ENCODE measurements around the gene PLD1. TPM values are rescaled to one million over a fixed set of nuclear protein-coding genes. Genes with fewer than 3 reads are reported as not detected.
A peak's percentile ranks its signal among the peaks of the same experiment; 100 is the strongest.

PLD1 gene
- total and polyA plus RNA-seq, 3 experiments from 2014 or later = 0.59 to 14.5 (median 1.3) TPM

- no peaks in the 10 kb centered on the region for H3K36me3 Mint-ChIP-seq
- H3K9me3 ChIP-seq (ENCODE audit: low read length) = no peaks in the 10 kb centered on the region
- POLR2A ChIA-PET = no interaction called here
- no peak overlapping the region for H3K4me3 ChIP-seq (ENCODE audit: low read length)
- DNase-seq = no peak
- CTCF ChIA-PET = interaction anchor here (0.7 kb wide), 1 partner anchor 63 kb away, joined by 3 read pairs; no protein-coding TSS in a partner anchor
- H3K27ac Mint-ChIP-seq = no peak overlapping the region
- H3K4me1 ChIP-seq (ENCODE audit: insufficient read depth, low read length) = no peaks in the 10 kb centered on the region
- H3K27me3 ChIP-seq (ENCODE audit: insufficient read depth, low read length, poor library complexity, severe bottlenecking) = no peaks in the 10 kb centered on the region
- peaks cover 0 to 2% (median 0%) of the 10 kb centered on the region in 3 donors for H3K4me1 Mint-ChIP-seq
- peaks cover 0 to 22% of the 10 kb centered on the region in 2 donors for H3K27me3 Mint-ChIP-seq
- no peaks in the 10 kb centered on the region for H3K36me3 ChIP-seq (ENCODE audit: insufficient read depth, low read length)
- H3K9me3 Mint-ChIP-seq = no peaks in the 10 kb centered on the region
- no peak overlapping the region for H3K4me3 Mint-ChIP-seq
- H3K27ac ChIP-seq (ENCODE audit: low read depth, low read length) = no peak overlapping the region
These were observed 24.1 kb upstream of the PLD1 start for GRCh38 chr3:171834461-171834801.

GRCh38 chr3:171833789-171834460, 23.6 kb upstream of the PLD1 start:
- H3K27ac ChIP-seq (ENCODE audit: low read depth, low read length) = no peak overlapping the region
- H3K4me3 Mint-ChIP-seq = no peak overlapping the region
- CTCF ChIA-PET = interaction anchor here (0.7 kb wide), 1 partner anchor 62 kb away, joined by 3 read pairs; no protein-coding TSS in a partner anchor
- POLR2A ChIA-PET = no interaction called here
- H3K27me3 Mint-ChIP-seq = peaks cover 0 to 22% of the 10 kb centered on the region in 2 donors
- no peaks in the 10 kb centered on the region for H3K36me3 ChIP-seq (ENCODE audit: insufficient read depth, low read length)
- no peaks in the 10 kb centered on the region for H3K4me1 ChIP-seq (ENCODE audit: insufficient read depth, low read length)
- no peak overlapping the region for H3K27ac Mint-ChIP-seq
- no peaks in the 10 kb centered on the region for H3K36me3 Mint-ChIP-seq
- no peaks in the 10 kb centered on the region for H3K9me3 Mint-ChIP-seq
- no peak overlapping the region for H3K4me3 ChIP-seq (ENCODE audit: low read length)
- no peaks in the 10 kb centered on the region for H3K27me3 ChIP-seq (ENCODE audit: insufficient read depth, low read length, poor library complexity, severe bottlenecking)
- no peaks in the 10 kb centered on the region for H3K9me3 ChIP-seq (ENCODE audit: low read length)
- DNase-seq = no peak
- peaks cover 0 to 2% (median 1%) of the 10 kb centered on the region in 3 donors for H3K4me1 Mint-ChIP-seq

GRCh38 chr3:171832989-171833388, 22.7 kb upstream of the PLD1 start:
- Histone ChIP-seq H3K27ac (ENCODE audit: low read depth, low read length) (no peak overlapping the region), H3K4me1 (ENCODE audit: insufficient read depth, low read length) (no peaks in the 10 kb centered on the region), H3K36me3 (ENCODE audit: insufficient read depth, low read length) (no peaks in the 10 kb centered on the region), H3K4me3 (ENCODE audit: low read length) (no peak overlapping the region), H3K27me3 (ENCODE audit: insufficient read depth, low read length, poor library complexity, severe bottlenecking) (no peaks in the 10 kb centered on the region), H3K9me3 (ENCODE audit: low read length) (no peaks in the 10 kb centered on the region)
- Mint-ChIP-seq H3K36me3 (no peaks in the 10 kb centered on the region), H3K4me1 (peaks cover 2 to 8% (median 7%) of the 10 kb centered on the region in 3 donors), H3K27me3 (peaks cover 0 to 12% of the 10 kb centered on the region in 2 donors), H3K9me3 (no peaks in the 10 kb centered on the region), H3K4me3 (no peak overlapping the region), H3K27ac (no peak overlapping the region)
- CTCF ChIA-PET = no interaction called here
- POLR2A ChIA-PET = no interaction called here
- DNase-seq = no peak

GRCh38 chr3:171831936-171832335, 21.7 kb upstream of the PLD1 start:
- no peak overlapping the region for H3K27ac ChIP-seq (ENCODE audit: low read depth, low read length)
- ChIA-PET POLR2A (no interaction called here), CTCF (no interaction called here)
- H3K9me3 ChIP-seq (ENCODE audit: low read length) = no peaks in the 10 kb centered on the region
- no peaks in the 10 kb centered on the region for H3K4me1 ChIP-seq (ENCODE audit: insufficient read depth, low read length)
- no peaks in the 10 kb centered on the region for H3K36me3 ChIP-seq (ENCODE audit: insufficient read depth, low read length)
- no peak overlapping the region for H3K27ac Mint-ChIP-seq
- no peak overlapping the region for H3K4me3 ChIP-seq (ENCODE audit: low read length)
- H3K4me3 Mint-ChIP-seq = no peak overlapping the region
- peaks cover 0 to 11% of the 10 kb centered on the region in 2 donors for H3K27me3 Mint-ChIP-seq
- H3K27me3 ChIP-seq (ENCODE audit: insufficient read depth, low read length, poor library complexity, severe bottlenecking) = no peaks in the 10 kb centered on the region
- no peak for DNase-seq
- peaks cover 11 to 17% (median 16%) of the 10 kb centered on the region in 3 donors for H3K4me1 Mint-ChIP-seq
- no peaks in the 10 kb centered on the region for H3K9me3 Mint-ChIP-seq
- no peaks in the 10 kb centered on the region for H3K36me3 Mint-ChIP-seq

- H3K4me1 Mint-ChIP-seq = peaks cover 11 to 20% (median 17%) of the 10 kb centered on the region in 3 donors
- no peaks in the 10 kb centered on the region for H3K36me3 ChIP-seq (ENCODE audit: insufficient read depth, low read length)
- ChIA-PET POLR2A (no interaction called here), CTCF (no interaction called here)
- no peak overlapping the region for H3K4me3 Mint-ChIP-seq
- no peaks in the 10 kb centered on the region for H3K36me3 Mint-ChIP-seq
- no peak for DNase-seq
- no peak overlapping the region for H3K27ac ChIP-seq (ENCODE audit: low read depth, low read length)
- H3K9me3 ChIP-seq (ENCODE audit: low read length) = no peaks in the 10 kb centered on the region
- H3K27ac Mint-ChIP-seq = no peak overlapping the region
- H3K4me1 ChIP-seq (ENCODE audit: insufficient read depth, low read length) = no peaks in the 10 kb centered on the region
- no peaks in the 10 kb centered on the region for H3K27me3 ChIP-seq (ENCODE audit: insufficient read depth, low read length, poor library complexity, severe bottlenecking)
- H3K27me3 Mint-ChIP-seq = peaks cover 5 to 11% of the 10 kb centered on the region in 2 donors
- H3K4me3 ChIP-seq (ENCODE audit: low read length) = no peak overlapping the region
- H3K9me3 Mint-ChIP-seq = no peaks in the 10 kb centered on the region
These were observed 20.2 kb upstream of the PLD1 start for GRCh38 chr3:171830518-171830875.

GRCh38 chr3:171829841-171830517, 19.7 kb upstream of the PLD1 start:
- Mint-ChIP-seq H3K27me3 (peaks cover 5 to 13% of the 10 kb centered on the region in 2 donors), H3K27ac (peak overlapping the region in 4 of 8 donors; percentile 34 to 71 (median 47)), H3K4me3 (peak overlapping the region in 1 of 7 donors; percentile 45), H3K36me3 (no peaks in the 10 kb centered on the region), H3K9me3 (no peaks in the 10 kb centered on the region), H3K4me1 (peaks cover 11 to 20% (median 17%) of the 10 kb centered on the region in 3 donors)
- no peaks in the 10 kb centered on the region for H3K36me3 ChIP-seq (ENCODE audit: insufficient read depth, low read length)
- ChIA-PET CTCF (no interaction called here), POLR2A (no interaction called here)
- H3K4me1 ChIP-seq (ENCODE audit: insufficient read depth, low read length) = no peaks in the 10 kb centered on the region
- H3K27ac ChIP-seq (ENCODE audit: low read depth, low read length) = no peak overlapping the region
- H3K4me3 ChIP-seq (ENCODE audit: low read length) = no peak overlapping the region
- H3K27me3 ChIP-seq (ENCODE audit: insufficient read depth, low read length, poor library complexity, severe bottlenecking) = no peaks in the 10 kb centered on the region
- DNase-seq = peak in 1 of 5 donors; percentile 10
- no peaks in the 10 kb centered on the region for H3K9me3 ChIP-seq (ENCODE audit: low read length)

- Mint-ChIP-seq H3K36me3 (no peaks in the 10 kb centered on the region), H3K4me1 (peaks cover 11 to 20% (median 17%) of the 10 kb centered on the region in 3 donors), H3K9me3 (no peaks in the 10 kb centered on the region), H3K27me3 (peaks cover 5 to 20% of the 10 kb centered on the region in 2 donors), H3K4me3 (no peak overlapping the region), H3K27ac (peak overlapping the region in 6 of 8 donors; percentile 2 to 99 (median 56))
- Histone ChIP-seq H3K36me3 (ENCODE audit: insufficient read depth, low read length) (no peaks in the 10 kb centered on the region), H3K4me1 (ENCODE audit: insufficient read depth, low read length) (no peaks in the 10 kb centered on the region), H3K27ac (ENCODE audit: low read depth, low read length) (no peak overlapping the region), H3K4me3 (ENCODE audit: low read length) (no peak overlapping the region), H3K27me3 (ENCODE audit: insufficient read depth, low read length, poor library complexity, severe bottlenecking) (no peaks in the 10 kb centered on the region), H3K9me3 (ENCODE audit: low read length) (no peaks in the 10 kb centered on the region)
- POLR2A ChIA-PET = no interaction called here
- DNase-seq = no peak
- CTCF ChIA-PET = no interaction called here
These were observed 18.9 kb upstream of the PLD1 start for GRCh38 chr3:171828902-171829770.

All from CD8-positive, alpha-beta memory T cell (primary cell).